Activated CD8-positive, alpha-beta T cell treated with anti-CD3 and anti-CD28 coated beads for 36 hours (primary cell): ENCODE measurements around the gene ADCY5. TPM values are rescaled to one million over a fixed set of nuclear protein-coding genes. Genes with fewer than 3 reads are reported as not detected.

Experiments used
- ATAC-seq: fragments of 200-7000 bp; cut with Tn5 transposase; one replicate; pipeline ENCODE4 v1.10.0; 2021; ENCODE audit warnings: mild to moderate bottlenecking, moderate library complexity
- CTCF ChIA-PET: fragments of 350-600 bp; sonication (Branson Sonifier 250); formaldehyde crosslinking; loops from one replicate; lab custom pipeline; 2021; ENCODE audit warnings: antibody characterized with exemption; lab: Charles Lee
- POLR2A ChIA-PET: fragments of 350-600 bp; sonication (Branson Sonifier 250); formaldehyde crosslinking; loops from one replicate; lab custom pipeline; 2021; ENCODE audit warnings: antibody characterized with exemption; lab: Charles Lee
- DNase-seq: peaks from one replicate; pipeline ENCODE4 v3.0.0-alpha.2; 2020
- H3K27ac Mint-ChIP-seq: one replicate; pipeline ENCODE4 v1.8.0; 2021; ENCODE audit warnings: mild to moderate bottlenecking, mixed read lengths
- H3K27me3 Mint-ChIP-seq: one replicate; pipeline ENCODE4 v1.8.0; 2021; ENCODE audit warnings: mixed read lengths
- H3K36me3 Mint-ChIP-seq: one replicate; pipeline ENCODE4 v1.8.0; 2021; ENCODE audit warnings: low read depth, mixed read lengths
- H3K4me1 Mint-ChIP-seq: one replicate; pipeline ENCODE4 v1.8.0; 2021; ENCODE audit warnings: low read depth, mixed read lengths
- H3K4me3 Mint-ChIP-seq: one replicate; pipeline ENCODE4 v1.8.0; 2021; ENCODE audit warnings: mild to moderate bottlenecking, moderate library complexity, mixed read lengths
- H3K9me3 Mint-ChIP-seq: one replicate; pipeline ENCODE4 v1.8.0; 2021; ENCODE audit warnings: mixed read lengths
- intact Hi-C: fragments of 100-400 bp; cut with micrococcal nuclease; formaldehyde crosslinking; loops from one replicate; pipeline ENCODE4 v1.10.0; 2022
- total RNA-seq, 2 experiments: library from RNA; stranded (reverse); gene quantifications; one replicate each; pipeline ENCODE4 v1.2.3, GENCODE V29; 2021
- TF ChIP-seq, protein P1 (sequence below): fragments of 200-600 bp; IDR thresholded peaks from one replicate; pipeline ENCODE4 v1.8.0; 2022; ENCODE audit warnings: antibody characterized with exemption, mild to moderate bottlenecking

The ADCY5 gene
- total RNA-seq, 2 experiments from 2014 or later, result not detected

DNA sequence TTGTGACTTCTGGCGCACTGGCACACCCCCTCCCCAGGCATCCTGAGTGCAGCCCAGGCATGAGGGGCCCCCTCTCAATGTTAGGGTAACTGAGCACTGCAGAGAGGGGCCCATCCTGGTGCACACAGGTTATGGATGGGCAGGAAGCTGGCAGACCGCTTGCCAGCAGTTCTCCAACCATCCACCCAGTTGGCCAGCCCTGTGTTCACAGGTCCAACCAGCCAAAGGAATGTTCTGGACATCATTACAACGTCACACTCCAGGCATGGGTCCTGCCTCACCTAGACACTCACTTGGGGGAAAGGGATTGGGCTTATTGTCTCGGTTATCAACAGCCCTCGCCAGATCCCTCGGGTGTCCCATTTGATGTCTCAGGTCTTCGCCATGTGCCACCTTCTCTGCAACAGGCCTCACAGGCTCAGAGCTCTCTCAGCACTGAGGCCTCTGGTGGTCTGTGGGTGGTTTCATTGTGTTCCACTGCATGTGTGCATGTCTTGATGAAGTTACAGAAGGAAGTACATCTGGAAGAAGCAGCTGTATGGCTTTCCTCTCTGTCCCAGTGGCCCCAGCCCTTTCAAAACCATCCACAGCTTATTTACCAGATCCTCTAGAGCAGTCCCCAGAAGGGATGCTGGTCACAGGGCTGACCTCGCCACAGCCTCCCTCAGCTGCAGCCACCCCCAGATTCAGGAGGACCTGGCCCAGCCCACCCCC lies 23.7 kb downstream of the ADCY5 start:
- H3K36me3 Mint-ChIP-seq, result no peaks in the 10 kb centered on the region
- DNase-seq (no peak), ATAC-seq (no peak)
- no peak overlapping the region for H3K27ac Mint-ChIP-seq
- H3K9me3 Mint-ChIP-seq, result no peaks in the 10 kb centered on the region
- no peak overlapping the region for H3K4me3 Mint-ChIP-seq
- no peaks in the 10 kb centered on the region for H3K4me1 Mint-ChIP-seq
- POLR2A ChIA-PET, result no interaction called here
- intact Hi-C loops, result no loop called here
- TF ChIP-seq, protein P1, sequence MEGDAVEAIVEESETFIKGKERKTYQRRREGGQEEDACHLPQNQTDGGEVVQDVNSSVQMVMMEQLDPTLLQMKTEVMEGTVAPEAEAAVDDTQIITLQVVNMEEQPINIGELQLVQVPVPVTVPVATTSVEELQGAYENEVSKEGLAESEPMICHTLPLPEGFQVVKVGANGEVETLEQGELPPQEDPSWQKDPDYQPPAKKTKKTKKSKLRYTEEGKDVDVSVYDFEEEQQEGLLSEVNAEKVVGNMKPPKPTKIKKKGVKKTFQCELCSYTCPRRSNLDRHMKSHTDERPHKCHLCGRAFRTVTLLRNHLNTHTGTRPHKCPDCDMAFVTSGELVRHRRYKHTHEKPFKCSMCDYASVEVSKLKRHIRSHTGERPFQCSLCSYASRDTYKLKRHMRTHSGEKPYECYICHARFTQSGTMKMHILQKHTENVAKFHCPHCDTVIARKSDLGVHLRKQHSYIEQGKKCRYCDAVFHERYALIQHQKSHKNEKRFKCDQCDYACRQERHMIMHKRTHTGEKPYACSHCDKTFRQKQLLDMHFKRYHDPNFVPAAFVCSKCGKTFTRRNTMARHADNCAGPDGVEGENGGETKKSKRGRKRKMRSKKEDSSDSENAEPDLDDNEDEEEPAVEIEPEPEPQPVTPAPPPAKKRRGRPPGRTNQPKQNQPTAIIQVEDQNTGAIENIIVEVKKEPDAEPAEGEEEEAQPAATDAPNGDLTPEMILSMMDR, result no peak
- H3K27me3 Mint-ChIP-seq, result no peaks in the 10 kb centered on the region
- CTCF ChIA-PET, result interaction anchor here (0.9 kb wide), 1 partner anchor 23 kb away, joined by 3 read pairs; no protein-coding TSS in a partner anchor

DNA sequence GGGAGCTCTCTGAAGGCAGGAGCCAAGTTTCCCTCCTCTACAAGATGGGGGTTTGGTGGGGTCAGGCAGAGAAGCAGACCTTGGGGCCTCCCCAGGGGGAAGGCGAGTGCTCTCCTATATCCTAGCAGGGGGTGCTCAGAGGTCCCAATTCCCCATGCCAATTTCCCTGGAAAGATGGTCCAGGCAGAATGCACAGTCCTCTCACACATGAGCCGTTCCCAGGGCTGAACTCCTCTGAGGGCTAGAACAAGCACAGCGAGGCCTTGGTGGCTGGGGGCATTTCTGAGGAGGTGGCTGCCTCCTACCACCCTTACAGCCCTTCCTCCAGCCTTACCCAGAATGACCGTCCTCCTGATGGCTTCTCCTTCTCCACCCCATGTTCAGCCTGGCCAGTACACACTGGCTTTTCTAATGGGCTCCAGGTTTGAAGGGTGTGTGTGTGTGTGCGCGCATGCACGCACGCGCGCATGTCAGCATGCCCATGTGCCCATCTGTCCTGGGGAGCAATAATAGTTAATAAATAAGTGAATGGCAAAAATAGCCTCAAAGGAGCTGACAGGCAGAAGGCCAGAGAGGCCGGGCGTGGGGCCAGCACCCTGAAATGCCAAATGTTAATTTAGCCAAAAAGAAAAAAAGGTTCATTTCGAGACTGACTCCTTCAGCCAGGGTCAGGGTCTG lies 24.4 kb downstream of the ADCY5 start:
- Mint-ChIP-seq H3K4me1 (no peaks in the 10 kb centered on the region), H3K27me3 (no peaks in the 10 kb centered on the region), H3K4me3 (no peak overlapping the region), H3K9me3 (no peaks in the 10 kb centered on the region), H3K27ac (no peak overlapping the region), H3K36me3 (no peaks in the 10 kb centered on the region)
- ATAC-seq (no peak), DNase-seq (no peak)
- CTCF ChIA-PET, result no interaction called here
- TF ChIP-seq, protein P1, result no peak
- POLR2A ChIA-PET, result no interaction called here
- intact Hi-C loops, result no loop called here

DNA sequence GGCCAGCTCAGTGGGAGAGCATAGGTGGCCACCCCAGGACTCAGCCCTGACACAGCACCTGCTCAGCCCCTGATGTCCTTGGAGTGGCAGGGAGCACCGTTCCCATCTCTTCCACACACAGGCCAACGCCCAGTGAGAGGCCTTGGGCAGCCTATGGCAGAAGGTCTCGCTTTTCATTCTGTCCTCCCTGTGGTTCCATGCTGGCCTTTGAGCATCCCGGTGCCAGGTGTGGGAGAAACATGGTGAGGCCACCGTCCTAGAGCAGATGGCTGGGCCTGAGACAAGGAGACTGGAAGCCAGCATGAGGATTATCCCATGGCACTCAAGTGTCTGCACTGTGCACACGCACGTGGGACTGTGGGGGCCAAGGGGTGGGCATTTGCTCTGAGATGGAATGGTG lies 25.1 kb downstream of the ADCY5 start:
- intact Hi-C loops, result no loop called here
- no peak for ATAC-seq
- H3K4me1 Mint-ChIP-seq, result no peaks in the 10 kb centered on the region
- H3K27me3 Mint-ChIP-seq, result no peaks in the 10 kb centered on the region
- DNase-seq, result no peak
- POLR2A ChIA-PET, result no interaction called here
- TF ChIP-seq, protein P1, result no peak
- CTCF ChIA-PET, result no interaction called here
- no peaks in the 10 kb centered on the region for H3K9me3 Mint-ChIP-seq
- no peak overlapping the region for H3K4me3 Mint-ChIP-seq
- H3K27ac Mint-ChIP-seq, result no peak overlapping the region
- H3K36me3 Mint-ChIP-seq, result no peaks in the 10 kb centered on the region

DNA sequence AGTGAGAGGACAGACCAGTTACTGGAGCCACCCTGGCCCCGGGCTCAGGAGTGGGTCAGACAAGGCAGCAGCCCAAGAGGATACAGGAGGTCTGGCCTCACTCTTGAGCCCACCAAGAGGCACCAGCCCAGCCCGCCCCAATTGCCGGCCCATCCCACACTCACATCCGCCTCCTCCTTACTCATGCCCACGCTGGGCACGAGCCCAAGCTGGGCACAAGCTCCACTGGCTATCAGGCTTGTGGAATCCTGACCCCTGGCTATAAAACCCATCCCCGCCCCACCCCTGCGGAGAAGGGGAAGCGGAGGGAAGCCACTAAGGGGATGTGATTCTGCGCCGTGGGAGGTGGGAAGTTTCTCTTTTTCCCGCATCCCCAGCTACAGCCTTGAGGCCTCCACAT lies 25.9 kb downstream of the ADCY5 start:
- Mint-ChIP-seq H3K4me1 (no peaks in the 10 kb centered on the region), H3K36me3 (no peaks in the 10 kb centered on the region), H3K4me3 (no peak overlapping the region), H3K27ac (no peak overlapping the region), H3K9me3 (no peaks in the 10 kb centered on the region), H3K27me3 (no peaks in the 10 kb centered on the region)
- TF ChIP-seq, protein P1, result no peak
- ChIA-PET POLR2A (no interaction called here), CTCF (no interaction called here)
- ATAC-seq, result no peak
- DNase-seq, result no peak
- intact Hi-C loops, result no loop called here

DNA sequence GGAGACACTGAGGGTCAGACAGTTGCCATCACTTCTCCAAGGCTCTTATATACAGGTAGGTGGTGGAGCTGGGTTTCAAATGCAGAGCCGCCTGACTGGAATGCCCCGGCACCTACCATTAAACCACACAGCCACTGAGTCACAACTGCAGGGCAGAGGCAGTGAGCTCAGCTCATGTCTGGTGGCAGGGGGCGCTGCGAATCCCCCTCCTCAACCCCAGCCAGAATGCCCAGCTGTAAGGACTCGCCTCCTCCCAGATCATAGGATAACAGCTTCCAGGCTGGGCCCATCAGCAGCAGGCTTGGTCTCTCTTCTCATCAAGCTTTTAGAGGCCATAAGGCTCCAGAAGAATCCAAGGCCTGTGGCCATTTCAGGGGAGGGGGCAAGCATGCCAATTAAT lies 26.4 kb downstream of the ADCY5 start:
- no peaks in the 10 kb centered on the region for H3K36me3 Mint-ChIP-seq
- POLR2A ChIA-PET, result no interaction called here
- ATAC-seq (no peak), DNase-seq (no peak)
- no peak overlapping the region for H3K4me3 Mint-ChIP-seq
- intact Hi-C loops, result no loop called here
- TF ChIP-seq, protein P1, result no peak
- no peaks in the 10 kb centered on the region for H3K27me3 Mint-ChIP-seq
- H3K27ac Mint-ChIP-seq, result no peak overlapping the region
- H3K9me3 Mint-ChIP-seq, result no peaks in the 10 kb centered on the region
- CTCF ChIA-PET, result no interaction called here
- no peaks in the 10 kb centered on the region for H3K4me1 Mint-ChIP-seq
